Measurements from ENCODE around the gene ATAD3B.
"Not testable (repeated sequence)": the region's sequence is repeated elsewhere in the genome, so short reads cannot be mapped to it uniquely, and the experiment has no call there.

The ATAD3B gene

DNA sequence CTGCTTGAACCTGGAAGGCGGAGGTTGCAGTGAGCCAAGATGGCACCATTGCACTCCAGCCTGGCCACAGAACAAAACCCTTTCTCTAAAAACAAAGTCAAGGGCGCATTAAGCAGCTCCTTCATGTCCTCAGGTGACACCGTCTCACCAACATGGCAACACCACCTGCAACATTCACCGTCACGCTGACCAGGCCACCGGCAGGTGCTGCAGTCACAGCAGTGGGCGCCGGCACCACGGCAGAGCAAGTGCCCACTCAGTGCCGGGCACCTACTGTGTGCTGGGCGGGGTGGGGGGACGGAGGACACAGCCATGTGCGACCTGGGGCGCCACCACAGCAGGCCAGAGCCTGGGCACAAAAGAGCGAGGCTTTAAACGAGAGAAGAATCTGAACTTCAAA, 12.1 kb downstream of the ATAD3B start:
- DNase-seq, result no peak

DNA sequence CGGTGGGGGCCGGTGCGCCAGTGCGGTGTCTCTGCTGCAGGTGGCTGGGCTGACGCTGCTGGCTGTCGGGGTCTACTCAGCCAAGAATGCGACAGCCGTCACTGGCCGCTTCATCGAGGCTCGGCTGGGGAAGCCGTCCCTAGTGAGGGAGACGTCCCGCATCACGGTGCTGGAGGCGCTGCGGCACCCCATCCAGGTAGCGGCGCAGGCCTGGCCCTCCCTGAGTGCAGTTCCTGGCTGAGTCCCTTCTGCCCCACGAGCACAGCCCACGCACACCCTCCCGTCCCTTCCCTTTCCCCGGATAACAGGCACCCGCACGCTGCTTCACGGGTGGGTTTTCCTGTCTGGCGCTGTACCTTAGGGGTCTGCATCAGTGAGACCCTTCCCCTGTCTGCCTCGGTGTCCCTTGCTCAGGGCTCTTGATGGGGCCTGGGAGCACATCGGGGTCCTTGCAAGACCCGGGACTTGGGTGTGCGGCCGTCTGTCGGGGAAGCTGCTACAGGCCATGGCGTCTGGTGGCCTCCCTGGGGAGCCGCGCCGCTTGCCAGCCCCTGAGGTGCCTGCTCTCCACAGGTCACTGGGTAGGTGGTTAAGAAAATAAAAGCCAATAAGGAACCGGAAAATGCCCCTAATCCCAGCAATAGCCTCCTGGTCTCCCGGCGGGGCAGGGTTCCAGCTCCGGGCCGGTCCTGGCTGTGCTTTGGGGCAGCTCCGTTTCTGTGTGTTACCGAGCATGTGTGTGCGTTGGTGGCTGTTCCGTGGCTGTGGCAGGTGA, 13.6 kb downstream of the ATAD3B start:
- DNase-seq, result not testable (repeated sequence)

DNA sequence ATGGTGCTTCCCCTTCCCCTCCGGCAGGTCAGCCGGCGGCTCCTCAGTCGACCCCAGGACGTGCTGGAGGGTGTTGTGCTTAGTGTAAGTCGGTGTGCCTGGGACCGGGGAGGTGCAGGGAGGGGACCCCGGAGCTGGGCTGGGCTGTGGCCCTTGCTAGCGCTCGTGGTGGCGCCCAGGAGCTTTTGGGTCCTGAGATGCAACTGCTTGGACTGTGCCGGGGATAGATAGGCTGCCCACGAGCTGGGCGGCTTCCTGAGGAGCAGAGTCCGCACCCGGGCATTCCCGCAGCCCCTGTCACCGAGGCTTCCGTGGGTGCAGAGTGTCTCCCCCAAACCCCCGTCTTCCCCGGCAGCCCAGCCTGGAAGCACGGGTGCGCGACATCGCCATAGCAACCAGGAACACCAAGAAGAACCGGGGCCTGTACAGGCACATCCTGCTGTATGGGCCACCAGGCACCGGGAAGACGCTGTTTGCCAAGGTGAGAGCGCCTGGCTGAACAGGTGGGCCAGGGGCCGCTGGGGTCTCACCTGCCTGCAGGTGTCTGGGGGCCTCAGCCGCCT, 14.3 kb downstream of the ATAD3B start:
- DNase-seq, result not testable (repeated sequence)

DNA sequence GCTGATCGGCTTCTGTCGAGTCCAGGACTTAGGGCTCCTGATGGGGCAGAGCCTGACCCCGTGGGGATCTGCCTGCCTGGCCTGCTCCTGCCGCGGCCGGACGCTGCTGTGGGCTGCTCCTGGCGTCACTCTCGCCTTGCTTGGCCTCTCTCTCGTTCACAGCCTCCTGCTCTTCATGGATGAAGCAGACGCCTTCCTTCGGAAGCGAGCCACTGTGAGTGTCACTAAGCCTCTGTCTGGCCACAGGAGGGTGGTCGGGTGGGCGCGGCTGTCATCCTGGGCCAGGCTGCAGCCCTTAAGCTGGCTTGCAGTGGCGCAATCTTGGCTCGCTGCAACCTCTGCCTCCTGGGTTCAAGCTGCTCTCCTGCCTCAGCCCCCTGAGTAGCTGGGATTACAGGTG, 16.1 kb downstream of the ATAD3B start:
- no peak for DNase-seq

DNA sequence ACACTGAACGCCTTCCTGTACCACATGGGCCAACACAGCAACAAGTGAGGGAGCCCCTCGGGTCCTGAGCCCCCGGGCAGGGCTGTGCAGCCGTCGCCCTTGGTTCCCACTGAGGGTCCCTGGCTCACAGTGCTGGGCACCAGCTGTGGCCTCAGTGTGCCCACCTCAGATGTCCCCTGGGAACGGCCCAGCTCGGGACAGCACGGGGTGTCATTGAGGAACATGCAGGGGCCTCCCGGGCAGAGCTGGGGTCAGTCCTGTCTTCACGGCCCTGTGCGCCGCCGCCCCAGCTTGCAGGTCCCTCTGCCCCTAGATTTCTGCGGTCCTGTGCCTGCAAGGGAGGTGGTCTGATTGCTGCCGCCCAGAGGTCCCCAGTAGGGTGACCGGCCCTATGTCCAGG, 17.7 kb downstream of the ATAD3B start:
- no peak for DNase-seq

DNA sequence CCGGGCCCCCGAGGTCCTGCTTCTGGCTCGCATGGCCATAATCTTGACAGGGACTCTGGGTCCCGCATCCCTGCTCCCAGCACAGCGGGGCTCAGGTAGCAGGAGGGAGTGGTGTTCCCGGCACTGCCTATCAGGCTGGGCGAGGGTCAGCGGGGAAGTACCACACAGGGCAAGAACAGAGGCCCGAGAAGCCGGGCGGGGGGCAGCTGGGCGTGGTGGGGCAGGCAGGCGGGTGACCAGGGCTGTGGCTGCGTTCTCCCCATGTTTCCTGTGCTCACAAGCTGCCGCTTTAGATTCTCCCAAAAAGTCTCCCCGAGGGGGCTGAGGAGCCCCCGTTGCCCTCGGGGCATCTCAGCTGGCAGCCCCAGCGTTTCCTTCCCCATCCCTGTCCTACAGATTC, 18.3 kb downstream of the ATAD3B start:
- DNase-seq, result no peak

DNA sequence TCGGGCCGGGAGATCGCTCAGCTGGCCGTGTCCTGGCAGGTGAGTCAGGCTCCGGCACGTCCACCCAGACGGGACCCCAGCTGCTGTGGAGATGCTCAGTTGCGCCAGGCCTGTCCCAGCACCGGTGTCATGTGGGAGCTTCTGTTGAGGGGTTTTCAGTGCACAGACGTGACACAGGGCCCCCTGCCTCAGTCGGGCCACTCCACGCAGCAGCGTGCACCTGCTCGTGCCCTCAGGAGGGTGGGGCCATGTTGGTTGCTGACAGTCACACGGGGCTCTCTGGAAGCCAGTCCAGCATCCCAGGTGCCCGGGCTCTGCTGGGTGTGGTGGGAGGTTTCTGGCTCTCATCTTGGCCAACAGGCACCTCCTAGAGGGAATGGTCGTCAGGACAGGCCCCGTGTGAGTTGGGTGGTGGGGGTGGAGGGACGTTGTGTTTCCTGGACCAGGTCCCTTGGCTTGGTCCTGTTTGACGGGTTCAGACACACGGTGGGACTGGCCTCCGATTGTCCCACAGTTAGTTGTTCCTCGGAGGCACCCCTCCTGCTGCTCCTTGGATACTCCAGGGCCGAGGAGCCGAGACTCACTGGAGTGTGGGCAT, 19.2 kb downstream of the ATAD3B start:
- no peak for DNase-seq

DNA sequence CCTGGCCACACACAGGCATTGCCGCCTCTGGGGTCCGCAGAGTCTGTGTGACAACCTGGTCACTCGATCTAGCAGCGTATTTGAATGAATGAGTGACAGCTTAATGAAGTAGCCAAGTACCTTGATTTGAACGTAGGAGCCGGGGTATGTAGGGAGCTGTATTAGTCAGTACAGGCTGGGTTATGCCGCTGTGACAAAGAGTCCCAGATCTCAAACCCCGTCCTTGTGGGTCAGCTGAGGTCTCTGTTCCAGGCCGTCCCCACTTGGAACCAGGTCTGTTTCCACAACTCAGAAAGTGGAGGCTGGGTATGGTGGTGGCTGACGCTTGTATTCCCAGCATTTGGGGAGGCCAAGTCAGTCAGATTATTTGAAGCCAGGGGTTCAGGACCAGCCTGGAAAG, 20.0 kb downstream of the ATAD3B start:
- no peak for DNase-seq

DNA sequence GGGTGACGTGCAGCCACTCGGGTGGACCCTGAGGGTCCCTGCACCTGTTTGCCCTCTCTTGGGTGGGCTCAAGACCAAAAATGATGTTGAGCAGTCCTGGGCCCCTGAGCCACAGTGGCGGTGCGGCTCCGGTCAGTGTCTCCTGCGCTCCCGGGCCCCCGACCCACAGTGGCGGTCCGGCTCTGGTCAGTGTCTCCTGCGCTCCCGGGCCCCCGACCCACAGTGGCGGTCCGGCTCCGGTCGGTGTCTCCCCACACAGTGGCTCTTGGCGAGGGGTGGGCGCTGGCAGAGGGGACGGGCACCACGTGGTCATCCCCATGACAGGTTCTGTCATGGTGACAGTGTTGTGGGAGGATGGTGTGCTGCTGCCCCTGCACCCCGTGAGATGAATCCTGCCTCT, 22.7 kb downstream of the ATAD3B start:
- not testable (repeated sequence) for DNase-seq

DNA sequence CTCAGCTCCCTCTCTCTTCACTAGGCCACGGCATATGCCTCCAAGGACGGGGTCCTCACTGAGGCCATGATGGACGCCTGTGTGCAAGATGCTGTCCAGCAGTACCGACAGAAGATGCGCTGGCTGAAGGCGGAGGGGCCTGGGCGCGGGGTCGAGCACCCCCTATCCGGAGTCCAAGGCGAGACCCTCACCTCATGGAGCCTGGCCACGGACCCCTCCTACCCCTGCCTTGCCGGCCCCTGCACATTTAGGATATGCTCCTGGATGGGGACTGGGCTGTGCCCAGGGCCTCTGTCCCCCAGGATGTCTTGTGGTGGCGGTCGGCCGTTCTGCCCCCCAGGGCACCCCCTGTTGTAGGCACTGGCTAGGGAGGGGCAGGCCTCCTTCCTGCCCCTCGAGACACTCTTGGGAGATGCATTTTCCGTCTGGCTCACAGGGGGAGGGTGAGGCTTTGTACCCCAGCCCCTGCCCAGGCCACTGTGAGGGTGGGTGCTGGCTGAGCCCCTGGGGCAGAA, 24.0 kb downstream of the ATAD3B start:
- DNase-seq, result not testable (repeated sequence)

DNA sequence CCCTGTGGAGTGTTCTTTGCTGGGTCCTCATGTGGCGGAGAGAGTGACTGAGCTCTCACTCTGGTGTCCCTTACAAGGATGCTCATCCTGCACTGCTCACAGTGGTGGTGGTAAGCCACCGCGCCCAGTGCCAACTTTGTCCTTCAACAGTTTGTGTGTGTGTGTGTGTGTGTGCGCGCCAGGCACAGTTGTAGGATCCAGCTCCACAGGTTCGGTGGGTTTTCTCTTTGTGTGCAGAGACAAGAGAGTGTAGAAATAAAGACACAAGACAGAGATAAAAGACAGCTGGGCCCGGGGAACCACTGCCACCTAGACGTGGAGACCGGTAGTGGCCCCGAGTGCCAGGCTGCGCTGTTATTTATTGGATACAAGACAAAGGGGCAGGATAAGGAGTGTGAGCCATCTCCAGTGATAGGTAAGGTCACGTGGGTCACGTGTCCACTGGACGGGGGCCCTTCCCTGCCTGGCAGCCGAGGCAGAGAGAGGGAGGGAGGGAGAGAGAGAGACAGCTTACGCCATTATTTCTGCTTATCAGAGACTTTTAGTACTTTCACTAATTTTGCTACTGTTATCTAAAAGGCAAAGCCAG, 33.3 kb downstream of the ATAD3B start:
- DNase-seq, result peak; percentile 31

DNA sequence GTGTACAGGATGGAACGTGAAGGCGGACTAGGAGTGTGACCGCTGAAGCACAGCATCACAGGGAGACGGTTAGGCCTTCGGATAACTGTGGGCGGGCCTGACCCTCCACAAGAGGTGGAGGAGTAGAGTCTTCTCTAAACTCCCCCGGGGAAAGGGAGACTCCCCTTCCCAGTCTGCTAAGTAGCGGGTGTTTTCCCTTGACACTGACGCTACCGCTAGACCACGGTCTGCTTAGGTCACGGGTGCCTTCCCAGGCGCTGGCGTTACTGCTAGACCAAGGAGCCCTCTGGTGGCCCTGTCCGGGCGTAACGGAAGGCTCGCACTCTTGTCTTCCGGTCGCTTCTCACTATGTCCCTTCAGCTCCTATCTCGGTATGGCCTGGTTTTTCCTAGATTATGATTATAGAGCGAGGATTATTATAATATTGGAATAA, 33.8 kb downstream of the ATAD3B start:
- DNase-seq, result not testable (repeated sequence)

DNA sequence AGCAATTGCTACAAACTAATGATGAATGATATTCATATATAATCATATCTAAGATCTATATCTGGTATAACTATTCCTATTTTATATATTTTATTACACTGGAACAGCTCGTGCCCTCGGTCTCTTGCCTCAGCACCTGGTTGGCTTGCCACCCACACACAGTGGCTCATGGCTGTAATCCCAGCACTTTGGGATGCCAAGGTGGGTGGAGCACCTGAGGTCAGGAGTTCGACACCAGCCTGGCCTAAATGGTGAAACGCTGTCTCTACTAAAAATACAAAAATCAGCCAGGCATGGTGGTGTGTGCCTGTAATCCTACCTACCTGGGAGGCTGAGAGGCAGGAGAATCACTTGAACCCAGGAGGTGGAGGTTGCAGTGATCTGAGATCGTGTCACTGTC, 34.2 kb downstream of the ATAD3B start:
- not testable (repeated sequence) for DNase-seq

DNA sequence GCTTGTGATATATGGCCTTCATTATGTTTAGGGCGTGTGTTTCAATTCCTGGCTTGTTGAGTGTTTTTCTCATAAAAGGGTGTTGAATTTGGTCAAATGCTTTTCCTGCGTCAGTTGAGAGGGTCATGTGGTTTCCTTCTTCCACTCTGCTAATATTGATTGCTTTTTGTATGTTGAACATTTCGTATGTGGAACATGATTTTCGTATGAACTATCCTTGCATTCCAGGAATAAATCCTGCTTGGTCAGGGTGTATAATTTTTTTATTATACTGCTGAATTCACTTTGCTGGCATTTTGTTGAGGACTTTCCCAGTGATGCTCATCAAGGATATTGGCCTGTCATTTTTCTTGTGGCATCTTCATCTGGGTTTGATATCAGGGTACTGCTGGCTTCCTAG, 35.7 kb downstream of the ATAD3B start:
- no peak for DNase-seq

DNA sequence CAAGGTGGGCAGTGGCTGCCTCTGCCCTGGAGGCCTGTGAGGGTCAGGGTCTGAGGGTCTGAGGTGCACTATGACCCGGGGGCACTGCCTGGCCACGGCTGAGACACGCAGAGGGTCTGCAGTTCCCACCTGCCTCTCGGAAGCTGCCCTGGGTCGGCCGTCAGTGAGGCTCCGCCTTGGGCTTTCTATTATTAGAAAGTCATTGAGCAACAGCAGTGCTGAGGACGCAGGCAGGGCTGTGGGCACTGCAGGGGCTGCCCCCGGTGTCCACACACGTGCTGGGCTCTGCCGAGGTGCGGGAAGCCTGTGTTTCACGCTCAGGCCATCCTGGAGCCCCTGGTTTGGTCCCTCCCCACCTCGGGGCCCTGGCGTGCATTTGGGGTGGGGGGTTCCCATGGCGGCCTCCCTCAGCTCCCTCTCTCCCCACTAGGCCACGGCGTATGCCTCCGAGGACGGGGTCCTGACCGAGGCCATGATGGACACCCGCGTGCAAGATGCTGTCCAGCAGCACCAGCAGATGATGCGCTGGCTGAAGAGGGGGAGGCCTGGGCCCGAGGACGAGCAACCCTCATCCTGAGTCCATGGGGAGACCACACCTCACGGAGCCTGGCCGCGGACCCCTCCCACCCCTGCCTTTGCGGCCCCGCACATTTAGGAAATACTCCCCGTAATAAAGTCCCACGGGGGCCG, 37.4 kb downstream of the ATAD3B start:
- DNase-seq, result not testable (repeated sequence)

DNA sequence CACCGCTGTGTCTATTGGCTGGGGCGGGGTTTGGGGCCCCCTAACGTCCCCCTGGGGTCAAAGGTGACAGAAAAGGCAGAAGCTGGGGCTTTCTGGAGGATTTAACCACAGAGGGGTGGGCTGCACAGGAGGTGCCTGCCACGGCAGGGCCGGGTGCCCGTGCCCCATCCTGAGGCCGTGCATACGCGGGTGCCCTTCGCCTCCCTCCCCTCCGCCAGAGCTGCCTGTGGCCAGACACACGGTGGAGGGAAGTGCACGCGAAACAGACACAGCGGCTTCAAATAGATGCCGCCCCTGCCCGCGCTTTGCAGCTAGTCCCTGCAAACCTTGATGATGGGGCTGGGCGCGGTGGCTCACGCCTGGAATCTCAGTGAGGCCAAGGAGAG, 37.9 kb downstream of the ATAD3B start:
- not testable (repeated sequence) for DNase-seq

DNA sequence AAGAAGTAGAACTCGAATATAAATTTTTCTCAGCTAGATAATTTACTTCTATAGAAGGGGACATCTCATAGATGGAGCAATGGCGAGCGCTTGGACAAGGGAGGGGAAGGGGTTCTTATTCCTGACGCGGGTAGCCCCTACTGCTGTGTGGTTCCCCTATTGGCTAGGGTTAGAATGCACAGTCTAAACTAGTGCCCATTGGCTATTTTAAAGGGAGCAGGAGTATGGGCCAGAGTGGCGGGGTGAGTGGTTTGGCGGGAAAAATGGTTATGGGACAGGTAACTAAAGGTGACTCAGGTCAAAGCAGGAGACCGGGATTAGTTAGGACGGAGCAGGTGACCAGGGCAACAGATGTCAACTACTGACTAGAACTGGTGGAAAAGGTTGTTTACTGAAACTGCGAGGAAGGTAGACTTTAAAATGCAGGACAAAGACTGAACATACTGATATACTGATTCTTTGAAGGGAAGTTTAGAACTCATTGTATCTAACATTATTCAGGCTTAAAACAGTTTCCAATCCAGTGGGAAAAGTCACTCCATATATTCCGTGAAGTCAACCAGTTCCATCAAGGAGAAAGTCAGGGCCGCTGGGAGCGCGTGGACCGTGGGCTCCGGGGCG, 39.5 kb downstream of the ATAD3B start:
- DNase-seq, result no peak

DNA sequence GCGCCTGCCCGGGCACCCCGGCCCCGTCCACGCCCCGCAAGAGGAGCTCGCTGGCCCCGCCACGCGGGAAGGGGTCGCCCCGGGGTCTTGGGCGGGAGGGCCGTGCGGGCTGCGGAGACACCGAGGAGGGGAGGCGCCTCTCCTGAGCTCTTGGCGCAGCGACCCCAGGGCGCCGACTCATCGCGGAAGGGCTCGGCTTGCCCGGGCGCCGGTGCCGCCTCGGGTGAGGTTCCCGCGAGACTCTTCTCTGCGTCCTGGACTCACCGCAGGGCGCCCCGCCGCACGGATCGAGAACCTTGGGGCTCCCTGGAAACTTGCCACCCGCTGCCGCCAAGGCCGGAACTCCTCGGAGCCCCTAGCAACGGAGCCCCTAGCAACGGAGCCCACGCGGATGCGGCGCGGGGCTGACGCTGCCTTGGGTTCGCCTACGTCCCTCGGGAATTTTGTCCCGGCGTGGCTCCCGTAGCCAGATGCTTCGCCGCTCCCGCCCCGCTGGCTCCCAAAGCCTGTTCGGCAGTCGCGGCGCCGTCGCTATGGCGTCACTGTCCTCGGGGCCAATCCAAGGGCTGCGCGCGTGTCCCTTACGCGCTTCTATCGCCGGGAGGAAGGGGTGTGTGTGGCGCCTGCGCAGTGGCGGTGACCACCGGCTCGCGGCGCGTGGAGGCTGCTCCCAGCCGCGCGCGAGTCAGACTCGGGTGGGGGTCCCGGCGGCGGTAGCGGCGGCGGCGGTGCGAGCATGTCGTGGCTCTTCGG, 40.1 kb downstream of the ATAD3B start, which contains the start of gene ATAD3A:
Gene ATAD3A, plus strand, starts transcription at position 630 of the 753 bp plus-strand sequence. Its CDS starts 107 bp downstream, at position 737.
- peak; percentile 49 for DNase-seq

DNA sequence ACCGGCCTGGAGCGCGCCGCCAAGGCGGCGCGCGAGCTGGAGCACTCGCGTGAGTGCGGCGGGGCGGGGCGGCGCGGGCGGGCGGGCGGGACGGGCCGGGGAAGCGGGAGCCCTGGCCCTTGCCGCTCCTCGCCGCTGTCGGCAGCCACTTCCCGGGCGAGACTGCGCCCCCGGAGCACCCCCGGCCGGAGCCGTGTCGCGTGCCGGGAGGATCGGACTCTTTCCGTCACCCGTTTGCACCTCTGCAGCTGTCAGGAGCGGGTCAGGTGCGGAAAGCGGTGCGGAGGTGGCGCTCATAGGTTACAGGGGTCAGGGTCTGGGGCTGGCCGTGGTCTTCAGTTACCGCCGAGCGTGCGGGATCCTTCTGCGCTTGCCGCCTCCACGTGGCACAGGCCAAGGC, 40.9 kb downstream of the ATAD3B start:
- DNase-seq, result not testable (repeated sequence)

DNA sequence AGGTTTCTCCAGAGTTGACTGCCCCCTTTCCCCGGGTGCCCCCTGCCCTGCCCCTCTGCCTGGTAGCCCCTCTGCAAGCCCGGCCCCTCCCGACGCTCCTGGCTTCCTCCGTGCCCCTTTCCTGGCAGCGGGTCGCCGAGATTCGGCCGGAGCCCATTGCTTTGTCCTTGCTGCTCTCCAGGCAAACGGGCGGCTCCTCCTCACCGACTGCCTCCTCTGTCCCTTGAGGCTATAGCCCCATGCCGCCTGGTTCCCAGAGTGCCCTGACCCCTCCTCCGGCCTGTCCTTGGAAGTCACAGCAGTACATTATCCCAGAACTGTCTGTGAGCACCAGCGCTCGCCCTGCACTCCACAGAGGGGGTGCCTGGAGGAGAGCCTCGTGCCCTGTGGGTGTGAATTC, 42.1 kb downstream of the ATAD3B start:
- DNase-seq, result not testable (repeated sequence)

DNA sequence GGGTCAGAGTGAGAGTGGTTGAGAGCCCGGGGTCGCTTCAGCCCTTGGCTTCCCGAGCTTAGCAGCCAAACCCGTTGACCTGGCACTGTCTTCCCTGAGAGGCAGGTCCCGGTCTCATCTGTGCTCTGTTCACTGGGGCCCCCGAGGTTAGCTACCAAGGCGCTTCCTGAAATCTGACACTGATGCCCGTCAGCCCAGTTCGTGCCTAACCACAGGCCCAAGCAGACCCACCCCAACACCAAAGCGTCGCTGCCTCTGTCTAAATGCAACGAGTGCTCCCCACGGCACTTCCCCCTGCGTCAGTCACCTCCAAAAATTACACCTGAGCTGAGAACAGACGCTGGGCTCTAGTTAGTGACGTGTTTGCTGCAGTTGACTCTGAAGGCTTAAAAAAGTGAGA, 42.8 kb downstream of the ATAD3B start:
- not testable (repeated sequence) for DNase-seq

DNA sequence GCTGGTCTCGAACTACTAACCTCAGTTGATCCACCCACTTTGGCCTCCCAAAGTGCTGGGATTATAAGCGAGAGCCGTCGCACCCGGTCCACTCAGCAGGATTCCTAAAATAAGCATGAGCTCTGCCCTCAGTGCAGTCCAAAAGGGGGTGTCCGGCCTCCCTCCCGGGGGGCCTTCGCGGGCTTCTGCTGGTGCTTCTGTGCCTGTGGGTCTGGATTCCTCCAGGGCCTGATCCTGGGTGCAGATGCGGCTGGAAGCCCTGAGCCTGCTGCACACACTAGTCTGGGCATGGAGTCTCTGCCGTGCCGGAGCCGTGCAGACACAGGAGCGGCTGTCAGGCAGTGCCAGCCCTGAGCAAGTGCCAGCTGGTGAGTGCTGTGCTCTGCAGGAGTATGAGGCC, 45.4 kb downstream of the ATAD3B start:
- DNase-seq, result not testable (repeated sequence)

All from NCI-H2029 treated with DMSO at 0.1 percent for 48 hours (cell line).